Stimulated activated CD8-positive, alpha-beta memory T cell treated with anti-CD3 and anti-CD28 coated beads, Interleukin-2, amount 100 ng/mL, for 1 hour (primary cell): ENCODE measurements around the gene PNLIPRP3.
"Not testable (repeated sequence)": the region's sequence is repeated elsewhere in the genome, so short reads cannot be mapped to it uniquely, and the experiment has no call there.

Source experiments
- DNase-seq, 2 donors: peaks; one replicate each; pipeline ENCODE4 v3.0.0-alpha.2; 2020; ENCODE audit warnings: low read depth in 2 of 2

Gene PNLIPRP3

GRCh38 chr10:116427671-116428070, at the start of gene PNLIPRP3:
TSS of gene PNLIPRP3 (plus strand) at chr10:116427847. CDS start at chr10:116428013, 166 bp downstream.
- DNase-seq: no peak

GRCh38 chr10:116382290-116382689, 45.4 kb upstream of the PNLIPRP3 start:
- no peak for DNase-seq

- DNase-seq: no peak
Measured at GRCh38 chr10:116385311-116385710, 42.3 kb upstream of the PNLIPRP3 start.

- DNase-seq: no peak
Measured at GRCh38 chr10:116385994-116386809, 41.4 kb upstream of the PNLIPRP3 start.

- DNase-seq: not testable (repeated sequence)
Measured at GRCh38 chr10:116393246-116393831, 34.3 kb upstream of the PNLIPRP3 start.

GRCh38 chr10:116395223-116395985, 32.2 kb upstream of the PNLIPRP3 start:
- no peak for DNase-seq

GRCh38 chr10:116398224-116398623, 29.4 kb upstream of the PNLIPRP3 start:
- no peak for DNase-seq

- no peak for DNase-seq
Measured at GRCh38 chr10:116402858-116403257, 24.8 kb upstream of the PNLIPRP3 start.

- DNase-seq: no peak
Measured at GRCh38 chr10:116403740-116404250, 23.9 kb upstream of the PNLIPRP3 start.

- no peak for DNase-seq
Measured at GRCh38 chr10:116408719-116409118, 18.9 kb upstream of the PNLIPRP3 start.

- no peak for DNase-seq
Measured at GRCh38 chr10:116410351-116410750, 17.3 kb upstream of the PNLIPRP3 start.

- DNase-seq: no peak
Measured at GRCh38 chr10:116417821-116418220, 9.8 kb upstream of the PNLIPRP3 start.

- DNase-seq: no peak
Measured at GRCh38 chr10:116418389-116418788, 9.3 kb upstream of the PNLIPRP3 start.

GRCh38 chr10:116421815-116422214, 5.8 kb upstream of the PNLIPRP3 start:
- no peak for DNase-seq

GRCh38 chr10:116429288-116429977, 1.8 kb downstream of the PNLIPRP3 start:
- DNase-seq: no peak

GRCh38 chr10:116430288-116430687, 2.6 kb downstream of the PNLIPRP3 start:
- DNase-seq: no peak

GRCh38 chr10:116431598-116431997, 4.0 kb downstream of the PNLIPRP3 start:
- DNase-seq: no peak

GRCh38 chr10:116437076-116437692, 9.5 kb downstream of the PNLIPRP3 start:
- no peak for DNase-seq

- DNase-seq: no peak
Measured at GRCh38 chr10:116440330-116441030, 12.8 kb downstream of the PNLIPRP3 start.

- DNase-seq: no peak
Measured at GRCh38 chr10:116444527-116445142, 17.0 kb downstream of the PNLIPRP3 start.
